SK-N-MC (cell line): ENCODE results near the gene SIX5.

ENCODE experiments used
- EZH2 ChIP-seq: fragments of 200-600 bp; sonication (generic); IDR thresholded peaks from one replicate; pipeline ENCODE4 v1.6.1; 2017; ENCODE audit warnings: antibody characterized with exemption
- FOXP2 ChIP-seq: optimal IDR thresholded peaks from 2 replicates; pipeline ENCODE3; 2011; ENCODE audit warnings: mild to moderate bottlenecking, moderate library complexity; ENCODE audit not compliant: insufficient read depth; ENCODE audit errors: extremely low read length, control extremely low read depth
- POLR2AphosphoS5 ChIP-seq: IDR thresholded peaks from 2 replicates; pipeline ENCODE4 v1.6.1; 2012; ENCODE audit warnings: mild to moderate bottlenecking, low read depth, low read length, borderline replicate concordance

- TF ChIP-seq POLR2AphosphoS5 (no peak), EZH2 (no peak), FOXP2 (no peak)
These were observed 21.5 kb downstream of the SIX5 start for GRCh38 chr19:45747513-45747912.
